Right lobe of liver (tissue), 4 donors: ENCODE data around the gene ITM2C.

Experiments used
- POLR2A ChIP-seq: fragments of 450-650 bp; IDR thresholded peaks from one replicate; pipeline ENCODE4 v1.6.1; 2017; ENCODE audit warnings: antibody characterized with exemption, mild to moderate bottlenecking
- TF ChIP-seq, protein P1 (sequence below), 4 donors: fragments of 200-600 bp in 3 of 4; fragments of 450-650 bp in 1 of 4; IDR thresholded peaks; one replicate each; pipeline versions ENCODE4 v1.5.1 to v1.8.0; 2016 to 2022; ENCODE audit warnings: antibody characterized with exemption in 4 of 4, mild to moderate bottlenecking in 2 of 4
- donor health status: DM: no; HTN: no; CAD: no.
- donor health status: DM: no; HTN: no; CAD: no.
- donor health status: DM: no; HTN: yes; CAD: no.

DNA sequence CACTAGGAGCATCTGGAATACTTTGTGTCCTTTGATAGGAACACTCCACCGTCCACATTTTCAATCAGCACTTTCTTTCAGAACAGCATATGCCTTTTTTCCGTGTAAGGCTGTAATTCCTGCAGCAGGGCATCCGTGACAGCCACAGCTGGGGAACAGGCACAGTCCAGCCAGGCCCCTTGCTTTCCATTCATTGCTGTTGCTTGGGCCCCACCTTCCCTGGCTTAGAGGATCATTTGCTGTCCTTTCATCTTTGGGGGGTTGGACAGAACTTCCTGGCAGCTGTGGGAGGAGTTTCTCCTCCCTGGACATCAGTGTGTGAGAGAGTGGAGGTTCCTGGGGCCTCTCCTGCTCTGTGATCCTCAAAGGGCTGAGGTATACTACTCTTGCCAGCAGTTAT lies 49.7 kb upstream of the ITM2C start:
- TF ChIP-seq, protein P1, sequence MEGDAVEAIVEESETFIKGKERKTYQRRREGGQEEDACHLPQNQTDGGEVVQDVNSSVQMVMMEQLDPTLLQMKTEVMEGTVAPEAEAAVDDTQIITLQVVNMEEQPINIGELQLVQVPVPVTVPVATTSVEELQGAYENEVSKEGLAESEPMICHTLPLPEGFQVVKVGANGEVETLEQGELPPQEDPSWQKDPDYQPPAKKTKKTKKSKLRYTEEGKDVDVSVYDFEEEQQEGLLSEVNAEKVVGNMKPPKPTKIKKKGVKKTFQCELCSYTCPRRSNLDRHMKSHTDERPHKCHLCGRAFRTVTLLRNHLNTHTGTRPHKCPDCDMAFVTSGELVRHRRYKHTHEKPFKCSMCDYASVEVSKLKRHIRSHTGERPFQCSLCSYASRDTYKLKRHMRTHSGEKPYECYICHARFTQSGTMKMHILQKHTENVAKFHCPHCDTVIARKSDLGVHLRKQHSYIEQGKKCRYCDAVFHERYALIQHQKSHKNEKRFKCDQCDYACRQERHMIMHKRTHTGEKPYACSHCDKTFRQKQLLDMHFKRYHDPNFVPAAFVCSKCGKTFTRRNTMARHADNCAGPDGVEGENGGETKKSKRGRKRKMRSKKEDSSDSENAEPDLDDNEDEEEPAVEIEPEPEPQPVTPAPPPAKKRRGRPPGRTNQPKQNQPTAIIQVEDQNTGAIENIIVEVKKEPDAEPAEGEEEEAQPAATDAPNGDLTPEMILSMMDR (IDR thresholded peaks at IDR 0.05), result no peak
- no peak for TF ChIP-seq POLR2A
